HG02884 (cell line): Measurements from ENCODE around the gene PPP1R12B.
A peak's percentile ranks its signal among the peaks of the same experiment; 100 is the strongest.
"Not testable (repeated sequence)": the region's sequence is repeated elsewhere in the genome, so short reads cannot be mapped to it uniquely, and the experiment has no call there.

Experiments used
- ATAC-seq: cut with Tn5 transposase; IDR thresholded peaks from one replicate; pipeline ENCODE4 v1.9.1; 2021; ENCODE audit warnings: mild to moderate bottlenecking, moderate library complexity; ENCODE audit not compliant: unreplicated experiment

Gene PPP1R12B

GRCh38 chr1:202625416-202626360 is 277.2 kb downstream of the PPP1R12B start:
- ATAC-seq, result no peak

DNA sequence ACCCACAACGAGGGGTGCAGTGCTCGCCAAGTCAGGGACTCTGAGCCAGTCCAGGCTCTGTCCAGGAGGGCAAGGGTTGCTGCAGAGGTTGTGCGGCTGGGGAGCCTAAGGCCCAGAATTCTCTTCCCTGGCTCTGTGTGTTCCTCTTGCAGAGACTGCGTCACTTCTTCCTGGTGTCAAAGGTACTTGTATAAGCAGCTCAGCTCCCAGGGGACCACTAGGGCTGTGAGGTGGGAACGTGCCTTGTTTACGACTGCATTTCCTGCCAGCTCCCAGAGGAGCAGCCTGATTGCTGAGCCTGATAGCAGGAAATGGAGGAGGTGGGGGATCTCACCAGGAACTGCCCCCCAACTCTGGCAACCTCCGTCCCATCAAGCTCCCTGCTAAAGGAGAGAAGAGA is 278.5 kb downstream of the PPP1R12B start:
- not testable (repeated sequence) for ATAC-seq

GRCh38 chr1:202627841-202628565 is 279.5 kb downstream of the PPP1R12B start:
- ATAC-seq, result no peak

GRCh38 chr1:202628646-202629215 is 280.2 kb downstream of the PPP1R12B start:
- ATAC-seq, result no peak

DNA sequence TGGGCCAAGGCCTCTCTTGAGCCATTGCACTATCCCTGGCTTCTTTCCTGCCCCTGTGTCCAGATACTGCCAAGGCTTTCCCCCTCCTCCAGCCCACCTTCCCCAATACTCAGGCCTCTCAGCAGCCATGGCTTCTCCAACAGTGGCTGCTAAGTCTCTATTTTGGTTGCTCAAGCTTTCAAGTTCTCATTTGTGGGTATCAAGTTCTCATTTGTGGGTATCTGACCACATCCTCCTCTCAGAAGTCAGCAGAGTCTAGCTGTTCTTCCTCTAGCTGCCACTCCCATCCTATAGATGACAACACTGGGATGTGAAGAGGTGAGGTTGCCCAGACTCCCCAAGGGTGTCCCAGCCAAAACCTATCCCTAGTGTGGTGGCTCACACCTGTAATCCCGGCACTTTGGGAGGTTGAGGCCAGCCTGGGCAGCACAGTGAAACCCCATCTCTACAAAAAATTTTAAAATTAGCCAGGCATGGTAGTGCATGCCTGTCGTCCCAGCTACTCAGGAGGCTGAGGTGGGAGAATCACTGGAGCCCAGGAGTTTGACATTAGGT is 280.8 kb downstream of the PPP1R12B start:
- ATAC-seq, result peak; percentile 55

- not testable (repeated sequence) for ATAC-seq
Observed at GRCh38 chr1:202630096-202630495, 281.6 kb downstream of the PPP1R12B start.

- no peak for ATAC-seq
Observed at GRCh38 chr1:202630541-202630940, 282.0 kb downstream of the PPP1R12B start.

- no peak for ATAC-seq
Observed at GRCh38 chr1:202631076-202631923, 282.8 kb downstream of the PPP1R12B start.

DNA sequence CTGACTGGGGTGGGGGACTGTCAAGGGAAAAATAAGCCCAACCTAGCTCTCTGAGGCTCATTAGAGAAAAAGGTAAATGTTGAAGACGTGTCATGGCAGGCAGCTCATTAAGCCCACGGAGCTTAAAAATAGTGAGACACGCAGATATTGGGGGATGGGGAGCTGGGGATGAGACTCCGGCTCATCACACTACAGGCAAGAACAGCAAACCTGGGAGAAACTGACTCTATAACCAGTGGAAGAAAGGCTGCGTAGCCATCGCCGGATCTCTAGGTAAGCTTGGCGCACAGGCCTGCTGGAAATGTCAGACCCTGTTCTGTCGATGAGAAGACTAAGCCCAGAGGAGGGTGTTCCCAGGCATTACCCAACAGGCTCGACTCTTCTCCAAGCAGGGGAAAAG is 283.7 kb downstream of the PPP1R12B start:
- ATAC-seq, result no peak

GRCh38 chr1:202636171-202636570 is 287.7 kb downstream of the PPP1R12B start:
- not testable (repeated sequence) for ATAC-seq

GRCh38 chr1:202637321-202638018 is 289.0 kb downstream of the PPP1R12B start:
- ATAC-seq, result not testable (repeated sequence)

DNA sequence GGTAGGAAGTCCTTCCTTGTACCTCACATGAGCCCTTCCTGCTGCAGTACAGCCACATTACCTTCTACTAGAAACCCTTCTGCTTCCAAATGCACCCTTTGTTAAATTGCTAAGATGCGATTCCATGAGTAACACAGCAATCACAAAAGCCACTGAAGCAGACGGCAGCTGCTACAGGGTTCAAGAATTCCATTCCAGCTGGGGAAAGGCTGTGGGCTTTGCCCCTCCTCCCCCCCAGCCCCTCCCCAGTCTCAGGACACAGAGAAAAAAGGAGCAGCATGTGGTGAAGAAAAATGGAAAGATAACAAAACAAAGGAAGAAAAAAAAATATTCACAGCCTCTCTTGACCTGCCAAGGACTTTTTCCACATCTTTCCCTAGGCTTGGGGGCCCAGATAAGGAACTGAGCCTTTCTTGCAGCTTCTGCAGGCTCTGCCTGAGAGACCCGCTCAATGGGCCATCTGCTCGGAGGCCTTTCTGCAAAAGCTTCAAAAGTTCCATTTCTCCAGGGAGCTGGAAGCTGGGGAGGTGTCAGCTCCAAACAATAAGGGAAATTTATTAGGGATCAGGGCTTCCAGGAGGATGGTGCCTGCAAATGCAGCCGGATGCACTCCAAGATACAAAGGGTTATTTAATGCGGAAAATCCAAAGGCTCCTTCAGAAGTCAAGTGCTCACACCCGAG is 289.7 kb downstream of the PPP1R12B start:
- ATAC-seq, result no peak

DNA sequence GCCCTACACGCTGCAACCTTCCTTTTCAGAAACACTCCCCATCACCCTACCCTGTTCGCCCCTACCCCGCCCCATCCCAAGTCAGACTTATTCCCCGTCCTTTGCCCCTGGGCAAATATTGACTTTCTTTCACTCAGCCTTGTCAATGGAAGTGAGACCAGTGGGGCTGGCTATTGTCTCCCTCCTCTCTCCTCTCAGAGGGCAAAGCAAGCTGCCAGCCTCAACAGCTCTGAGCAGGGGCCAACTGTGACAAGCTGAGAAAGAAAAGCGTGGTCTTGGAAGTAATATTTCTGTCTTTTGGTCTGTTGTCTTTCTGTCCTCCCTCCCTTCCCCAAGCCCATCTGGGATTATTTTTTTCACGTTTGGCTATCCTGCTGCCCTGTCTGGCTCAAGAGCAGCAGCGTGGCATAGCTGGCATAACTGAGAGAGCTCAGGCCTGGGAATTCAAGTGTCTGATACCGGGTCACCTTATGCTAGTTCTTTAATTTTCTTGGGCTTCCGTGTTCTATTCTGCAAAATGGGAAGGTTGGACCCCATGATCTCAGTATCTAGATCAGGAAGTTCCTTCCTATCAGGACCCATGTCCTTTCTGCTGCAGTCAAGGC is 290.3 kb downstream of the PPP1R12B start:
- ATAC-seq, result not testable (repeated sequence)

DNA sequence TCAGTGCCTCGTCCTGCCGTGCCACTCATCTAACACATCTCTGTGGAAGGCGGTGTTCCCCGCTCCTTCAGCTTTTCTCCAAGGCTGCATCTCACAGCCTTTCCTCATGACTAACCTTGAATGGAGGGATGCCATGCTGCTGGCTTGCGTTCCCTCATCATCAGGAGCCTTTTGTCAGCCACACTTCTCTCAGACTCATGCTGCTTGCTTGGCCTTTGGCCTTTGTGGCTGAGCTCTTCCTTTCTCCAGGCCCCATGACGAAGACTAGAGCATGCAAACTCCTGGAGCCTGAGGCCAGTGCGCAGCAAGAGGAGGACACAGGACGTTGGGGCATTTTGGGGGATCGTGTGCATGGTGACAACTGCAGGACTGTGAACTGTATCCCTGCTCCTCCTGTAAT is 291.0 kb downstream of the PPP1R12B start:
- no peak for ATAC-seq

- ATAC-seq, result no peak
Observed at GRCh38 chr1:202642212-202642611, 293.7 kb downstream of the PPP1R12B start.
